GM21360 (cell line): Measurements from ENCODE around the gene CRTC2.

ENCODE experiments used
- ATAC-seq: cut with Tn5 transposase; IDR thresholded peaks from one replicate; pipeline ENCODE4 v1.9.1; 2021; ENCODE audit warnings: mild to moderate bottlenecking, moderate library complexity; ENCODE audit not compliant: unreplicated experiment

The CRTC2 gene

DNA sequence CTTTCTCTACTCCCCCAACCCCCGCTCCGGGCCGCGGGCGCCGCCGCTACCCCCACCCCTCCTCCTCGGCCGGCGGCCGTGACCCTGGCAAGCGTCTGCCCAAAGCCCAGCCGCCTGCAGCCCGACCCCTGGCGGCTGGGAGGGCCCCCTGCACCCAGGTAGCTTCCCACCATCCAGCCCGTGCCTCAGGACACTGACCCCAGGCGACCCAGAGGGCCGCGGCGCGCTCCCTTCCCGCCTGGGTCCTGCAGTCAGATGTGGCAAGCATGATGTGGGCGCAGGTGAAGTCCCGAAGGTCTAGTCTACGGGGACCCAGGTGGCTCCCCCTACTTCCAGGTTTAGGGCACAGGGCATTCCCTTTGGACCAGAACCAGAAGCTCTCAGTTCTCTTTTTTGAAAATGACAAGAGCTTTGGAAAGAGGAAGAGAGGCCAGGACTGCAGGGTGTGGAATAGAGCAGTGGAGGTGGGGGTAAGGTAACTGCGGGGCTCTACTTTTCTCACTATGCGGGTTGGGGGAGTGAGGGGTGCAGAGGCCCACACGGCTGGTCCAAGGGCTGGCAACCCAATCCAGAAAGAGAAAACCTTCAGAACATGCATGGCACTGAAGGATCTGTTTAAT lies 11.7 kb downstream of the CRTC2 start, which contains the start of gene DENND4B:
Gene DENND4B (minus strand): TSS at position 97 of the 620 bp plus-strand sequence. CDS start 2,344 bp downstream, outside the sequence.
- ATAC-seq, result peak; percentile 54

DNA sequence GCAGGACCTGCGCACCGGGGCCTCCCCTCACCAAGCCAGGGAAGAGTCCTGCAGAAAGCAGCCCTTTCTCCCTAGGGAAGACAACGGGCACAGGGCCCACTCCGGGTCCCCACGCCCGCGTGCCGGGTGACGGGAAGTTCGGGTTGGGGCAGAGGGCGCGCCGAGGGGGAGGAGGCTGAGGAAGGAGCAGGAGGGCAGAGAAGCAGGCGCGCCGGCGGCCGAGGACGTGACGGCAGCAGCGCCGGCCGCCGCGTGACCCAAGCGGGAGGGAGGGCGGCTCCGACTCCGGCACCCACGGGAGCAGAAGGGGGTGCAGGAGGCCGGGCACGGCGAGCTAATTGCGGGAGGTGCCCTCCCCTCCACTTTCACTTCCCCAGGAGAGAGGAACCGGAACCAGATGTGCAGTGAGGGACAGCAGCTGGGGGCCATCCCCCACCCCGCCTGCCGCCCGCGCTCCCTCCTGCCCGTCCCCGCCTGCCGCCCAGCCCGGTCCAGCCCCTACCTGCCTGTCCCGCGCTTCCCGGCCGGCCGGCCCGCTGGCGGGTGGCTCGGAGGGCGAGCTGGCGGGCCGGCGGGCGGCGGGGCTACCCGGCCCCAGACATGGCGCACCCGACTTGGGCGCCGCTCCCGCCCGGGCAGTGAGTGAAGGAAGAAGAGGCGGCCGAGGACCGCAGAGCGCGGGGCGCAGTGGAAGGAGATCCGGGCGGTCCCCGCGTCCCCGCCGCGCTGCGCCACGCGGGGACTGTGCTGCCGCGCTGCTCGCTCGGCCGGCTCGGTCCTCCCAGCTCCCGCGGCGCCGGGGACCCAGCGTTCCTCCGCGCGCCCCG lies 12.4 kb downstream of the CRTC2 start:
- peak; percentile 56 for ATAC-seq

GRCh38 chr1:153945131-153945794 lies 13.1 kb downstream of the CRTC2 start:
- peak; percentile 1 for ATAC-seq

GRCh38 chr1:153944827-153945117 lies 13.6 kb downstream of the CRTC2 start:
- ATAC-seq, result no peak

GRCh38 chr1:153944005-153944826 lies 14.2 kb downstream of the CRTC2 start:
- ATAC-seq, result no peak

- no peak for ATAC-seq
Observed at GRCh38 chr1:153942766-153943549, 15.5 kb downstream of the CRTC2 start.

DNA sequence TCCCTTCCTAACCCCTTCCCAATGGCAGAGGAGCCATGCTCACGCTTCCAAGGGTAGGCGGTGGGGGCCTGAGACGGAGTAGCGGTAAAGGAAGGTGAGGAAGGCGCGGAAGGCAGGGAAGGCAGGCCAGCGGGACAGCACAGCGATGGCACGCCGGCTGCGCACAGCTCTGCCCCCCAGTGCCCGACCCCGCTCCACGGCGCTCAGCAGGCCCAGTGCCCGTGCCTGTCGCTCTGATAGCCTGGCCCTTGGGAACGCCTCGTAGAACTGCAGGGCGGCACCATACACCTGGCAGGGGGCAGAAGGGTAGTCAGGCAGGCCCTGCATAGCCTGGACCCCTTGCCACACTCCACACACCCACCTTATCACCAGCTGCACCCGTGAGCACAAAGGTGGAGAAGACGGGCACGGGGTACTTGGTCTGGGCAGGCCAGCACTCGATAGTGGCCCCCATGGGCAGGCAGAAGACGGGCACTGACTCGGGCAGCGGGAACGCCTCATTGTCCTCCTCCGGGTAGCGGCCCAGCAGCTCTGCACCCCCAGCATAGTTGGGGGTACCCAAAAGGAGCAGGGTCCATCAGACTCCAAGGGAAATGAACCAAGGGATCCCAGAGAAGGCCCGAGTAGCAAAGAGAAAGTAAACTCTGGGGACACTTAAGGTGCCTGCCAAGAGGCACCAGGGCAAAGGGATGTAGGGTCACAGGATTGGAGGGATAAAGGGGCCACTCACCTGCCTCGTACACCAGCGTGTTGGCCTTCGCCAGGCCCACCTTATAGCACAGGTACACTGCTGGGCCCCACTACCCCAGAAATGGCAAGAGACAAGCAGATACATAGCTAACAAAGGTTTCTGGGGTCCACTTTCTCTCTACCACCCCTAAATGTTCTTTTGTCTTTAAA lies 16.3 kb downstream of the CRTC2 start:
- no peak for ATAC-seq

- no peak for ATAC-seq
Observed at GRCh38 chr1:153940756-153941155, 17.7 kb downstream of the CRTC2 start.

DNA sequence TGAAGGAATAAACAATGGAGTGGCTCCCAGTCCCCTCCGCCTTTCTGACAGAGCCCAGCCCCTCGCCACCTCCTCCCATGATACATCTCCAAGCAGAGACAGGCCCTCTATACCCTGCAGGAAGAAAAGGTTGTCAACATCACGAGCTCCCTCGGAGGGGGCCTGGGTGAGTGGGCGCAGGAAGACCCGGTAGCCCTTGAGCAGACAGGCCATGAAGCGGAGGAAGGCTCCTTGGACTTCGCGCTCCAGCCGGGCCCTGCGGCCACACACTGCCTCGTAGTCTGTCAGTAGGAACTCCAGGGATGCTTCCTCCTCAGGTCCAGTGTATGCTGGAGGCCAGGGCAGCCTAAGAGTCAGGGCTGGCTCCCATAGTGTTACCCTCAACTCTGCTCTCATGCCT lies 18.9 kb downstream of the CRTC2 start:
- no peak for ATAC-seq

DNA sequence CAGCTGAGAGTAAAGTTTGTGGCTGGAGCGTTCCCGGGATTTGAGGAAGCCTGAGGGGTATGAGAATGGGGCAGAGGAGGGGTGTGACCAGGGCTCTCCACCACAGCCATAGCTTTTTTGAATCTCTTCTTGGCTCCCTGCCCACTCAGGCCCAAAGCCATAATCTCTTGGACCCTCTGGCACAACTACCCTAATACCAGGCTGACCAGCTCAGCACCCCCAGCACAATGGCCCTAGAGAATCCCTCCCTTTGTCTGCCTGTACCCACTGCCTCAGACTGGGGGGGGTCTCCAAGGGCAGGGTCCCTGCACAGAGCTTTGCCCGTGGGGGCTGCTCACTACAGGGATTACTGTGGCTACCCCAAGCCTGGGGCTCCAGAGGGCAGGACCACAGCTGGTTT lies 19.4 kb downstream of the CRTC2 start:
- ATAC-seq, result no peak

DNA sequence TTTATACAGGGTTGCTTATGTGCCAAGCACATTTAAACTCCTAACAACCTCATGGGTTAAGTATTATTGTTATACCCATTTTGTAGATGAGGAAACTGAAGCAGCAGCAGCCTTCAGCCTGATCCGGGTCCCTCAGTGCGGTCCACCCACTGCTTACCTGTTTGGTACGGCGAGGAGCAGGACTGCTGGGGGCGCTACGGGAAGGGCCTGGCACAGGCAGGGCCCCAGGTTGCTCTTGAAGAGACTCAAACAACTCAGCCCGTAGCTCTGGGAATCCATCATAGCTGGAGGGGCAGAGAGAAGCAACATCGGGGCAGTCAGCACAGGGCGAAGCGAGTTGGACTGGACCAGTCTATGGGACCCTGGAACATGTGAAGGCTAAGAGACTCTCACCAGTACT lies 21.1 kb downstream of the CRTC2 start:
- ATAC-seq, result no peak

DNA sequence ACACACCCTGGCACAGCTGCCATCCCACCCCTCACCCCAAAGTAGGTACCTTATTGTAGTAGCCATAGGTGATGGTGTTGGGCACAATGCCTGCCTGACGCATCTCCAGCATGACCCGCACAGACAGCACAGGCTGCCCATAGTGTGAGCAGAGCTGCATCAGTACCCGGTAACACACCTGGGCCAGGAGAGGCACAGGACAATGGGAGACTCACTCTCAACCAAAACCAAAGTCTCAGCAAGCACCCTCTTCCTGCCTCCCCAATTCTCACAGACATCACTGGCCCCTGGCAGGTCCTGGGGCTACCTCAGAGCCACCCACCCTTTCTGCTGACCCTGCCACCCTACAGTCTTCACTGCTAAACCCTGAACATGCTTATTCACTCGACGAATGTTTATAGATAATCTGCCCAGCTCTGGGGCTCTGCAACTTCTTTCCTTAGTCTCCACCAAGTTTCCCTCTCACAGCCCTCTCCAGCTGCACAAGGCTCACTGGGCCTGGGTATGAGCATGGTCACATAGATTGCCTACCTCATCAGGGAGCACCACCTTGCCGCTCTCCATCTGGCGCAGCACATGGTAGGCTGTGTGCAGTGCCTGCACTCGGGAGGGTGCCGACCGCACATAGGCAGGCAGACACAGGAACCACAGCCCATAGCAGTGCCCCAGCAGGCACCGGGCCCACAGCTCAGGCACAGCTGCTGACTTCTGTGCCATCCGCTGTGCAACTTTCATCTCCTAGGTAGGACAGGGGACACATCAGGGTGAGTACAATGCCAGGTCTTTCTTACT lies 22.2 kb downstream of the CRTC2 start:
- no peak for ATAC-seq

- no peak for ATAC-seq
Observed at GRCh38 chr1:153934746-153935145, 23.7 kb downstream of the CRTC2 start.

DNA sequence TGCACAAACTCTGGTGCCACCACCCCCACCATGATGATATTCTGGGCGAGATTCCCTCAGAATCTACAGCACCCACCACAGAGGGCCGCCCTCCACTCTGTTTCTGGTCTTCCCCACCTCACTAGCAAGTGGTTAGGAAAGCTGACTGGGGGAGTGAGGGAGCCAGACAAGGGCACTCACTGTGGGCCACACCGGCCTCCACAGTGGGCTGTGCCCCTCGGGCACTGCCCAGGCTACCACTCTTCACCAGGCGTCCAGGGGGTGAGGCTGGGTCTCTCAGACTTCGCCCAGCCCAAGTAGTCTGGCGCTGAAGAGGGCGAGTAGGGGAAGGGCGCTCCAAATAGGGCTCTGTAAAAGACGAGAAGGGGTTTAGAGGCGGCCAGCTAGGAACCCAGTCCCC lies 24.5 kb downstream of the CRTC2 start:
- no peak for ATAC-seq

- ATAC-seq, result no peak
Observed at GRCh38 chr1:153933430-153933829, 25.0 kb downstream of the CRTC2 start.

DNA sequence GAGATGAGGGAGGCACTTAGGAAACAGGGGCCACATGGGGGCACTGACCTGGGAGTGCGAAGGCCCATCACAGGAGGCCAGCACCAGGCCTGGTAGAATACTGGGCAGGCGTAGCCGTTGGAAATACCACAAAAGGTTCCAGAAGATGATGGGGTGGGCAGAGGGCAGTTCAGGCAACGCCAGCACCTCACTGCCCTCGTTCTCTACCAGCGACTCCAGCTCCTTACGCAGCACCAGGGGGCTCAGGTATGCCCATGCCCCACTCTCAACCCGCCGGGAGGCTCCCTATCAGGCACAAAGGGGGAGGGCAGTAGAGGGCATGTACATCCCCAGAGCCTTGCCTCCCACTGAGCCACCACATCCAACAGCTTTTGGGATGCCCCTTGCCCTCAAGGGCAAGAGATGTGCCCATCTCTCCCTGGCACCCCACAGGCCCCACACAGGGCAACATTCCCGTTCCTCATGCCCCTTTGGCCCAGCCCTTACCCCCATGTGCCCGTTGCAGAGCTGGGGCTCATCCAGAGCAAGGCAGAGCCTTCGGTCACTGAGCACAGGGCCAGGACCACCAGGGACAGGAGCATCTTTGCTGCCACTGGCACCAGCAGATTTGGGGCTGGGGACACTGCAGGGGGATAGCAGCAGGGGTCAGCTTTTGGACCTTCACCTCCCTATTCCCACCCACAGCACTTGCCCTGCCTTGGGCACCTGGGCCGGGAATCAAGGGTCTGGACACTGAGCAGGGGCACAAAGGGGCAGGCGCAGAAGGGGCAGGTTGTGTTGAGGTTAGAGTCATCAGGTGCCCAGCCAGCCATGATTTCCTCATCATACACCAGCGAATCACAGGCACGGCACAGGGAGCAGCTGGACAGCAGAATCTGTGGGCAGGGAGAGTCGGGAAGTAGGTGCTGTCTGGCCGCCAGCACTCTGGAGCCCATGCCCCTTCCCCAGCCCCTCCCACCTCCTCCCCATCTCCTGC lies 26.0 kb downstream of the CRTC2 start:
- ATAC-seq, result no peak
